GM12873 (cell line): ENCODE measurements around the gene VPS33B.
A peak's percentile ranks its signal among the peaks of the same experiment; 100 is the strongest.

ENCODE experiments used
- CTCF ChIP-seq: IDR thresholded peaks from 2 replicates; pipeline ENCODE4 v1.5.1; 2012; ENCODE audit warnings: low read depth, mild to moderate bottlenecking, moderate library complexity, low read length, control low read depth; ENCODE audit not compliant: insufficient read depth; ENCODE audit errors: missing control alignments

The VPS33B gene

GRCh38 chr15:91061997-91062396 lies 39.6 kb upstream of the VPS33B start:
- TF ChIP-seq CTCF, result no peak

- TF ChIP-seq CTCF, result no peak
These were observed 38.8 kb upstream of the VPS33B start for GRCh38 chr15:91061230-91061629.

GRCh38 chr15:91055548-91056331 lies 33.3 kb upstream of the VPS33B start:
- TF ChIP-seq CTCF, result peak; percentile 87

GRCh38 chr15:91054816-91055215 lies 32.4 kb upstream of the VPS33B start:
- TF ChIP-seq CTCF, result no peak

- TF ChIP-seq CTCF, result no peak
These were observed 28.9 kb upstream of the VPS33B start for GRCh38 chr15:91051248-91051647.

- no peak for TF ChIP-seq CTCF
These were observed 27.7 kb upstream of the VPS33B start for GRCh38 chr15:91050128-91050455.

- peak; percentile 80 for TF ChIP-seq CTCF
These were observed 27.2 kb upstream of the VPS33B start for GRCh38 chr15:91049378-91050127.
